K562 (cell line): Measurements from ENCODE around the gene DPH7.

Source experiments
- CTCF ChIP-seq, 3 experiments: IDR thresholded peaks in 2 of 3; conservative IDR thresholded peaks in 1 of 3; 2 replicates each; pipeline ENCODE4 v1.5.1; 2011 to 2012; ENCODE audit warnings: low read length in 3 of 3, mild to moderate bottlenecking in 3 of 3, control low read depth in 2 of 3, improper control_type of control experiment in 1 of 3, inconsistent platforms in 1 of 3, low read depth in 1 of 3, mixed read lengths in 1 of 3, moderate library complexity in 1 of 3; ENCODE audit not compliant: insufficient read depth in 2 of 3
- FOXA1 ChIP-seq: fragments of 450-650 bp; IDR thresholded peaks from 2 replicates; pipeline ENCODE4 v1.6.1; 2016; ENCODE audit warnings: mild to moderate bottlenecking, borderline replicate concordance
- GABPA ChIP-seq: fragments of 200-800 bp; sonication (Bioruptor generic); conservative IDR thresholded peaks from 2 replicates; pipeline ENCODE4 v1.6.1; 2016; ENCODE audit warnings: low read depth, missing genetic modification characterization, missing compliant biosample characterization
- MAFK ChIP-seq: IDR thresholded peaks from 2 replicates; pipeline ENCODE4 v1.6.1; 2011; ENCODE audit warnings: low read length, improper control_type of control experiment
- MAX ChIP-seq: sonication (generic); formaldehyde crosslinking; IDR thresholded peaks from 2 replicates; pipeline ENCODE4 v1.9.0; 2022; ENCODE audit warnings: mild to moderate bottlenecking, missing genetic modification reagents
- NBN ChIP-seq: fragments of 450-650 bp; IDR thresholded peaks from 2 replicates; pipeline ENCODE4 v1.6.1; 2016; ENCODE audit warnings: low read depth, mild to moderate bottlenecking
- PHB2 ChIP-seq: fragments of 450-650 bp; IDR thresholded peaks from 2 replicates; pipeline ENCODE4 v1.6.1; 2017; ENCODE audit warnings: low read depth
- POLR2G ChIP-seq: fragments of 200-400 bp; formaldehyde crosslinking; IDR thresholded peaks from 2 replicates; pipeline ENCODE4 v1.6.1; 2017; ENCODE audit warnings: low read depth, mild to moderate bottlenecking, antibody characterized with exemption, low read length, moderate library complexity
- RBM34 ChIP-seq: fragments of 200-400 bp; formaldehyde crosslinking; IDR thresholded peaks from 2 replicates; pipeline ENCODE4 v1.6.1; 2018; ENCODE audit warnings: low read length, borderline replicate concordance; ENCODE audit not compliant: insufficient read depth
- SMAD2 ChIP-seq: fragments of 150-350 bp; IDR thresholded peaks from 2 replicates; pipeline ENCODE4 v1.6.1; 2014; ENCODE audit warnings: low read depth, mild to moderate bottlenecking, low read length
- TFAP4 ChIP-seq: sonication (generic); formaldehyde crosslinking; IDR thresholded peaks from 2 replicates; pipeline ENCODE4 v1.8.0; 2022; ENCODE audit warnings: missing genetic modification reagents, mild to moderate bottlenecking, moderate library complexity, borderline replicate concordance
- ZBTB2 ChIP-seq: fragments of 450-650 bp; IDR thresholded peaks from 2 replicates; pipeline ENCODE4 v1.6.1; 2016; ENCODE audit warnings: antibody characterized with exemption
- ZFX ChIP-seq: sonication (generic); formaldehyde crosslinking; IDR thresholded peaks from 2 replicates; pipeline ENCODE4 v1.8.0; 2022; ENCODE audit warnings: mild to moderate bottlenecking, missing genetic modification reagents, moderate library complexity

- TF ChIP-seq ZBTB2 (no peak), SMAD2 (no peak), CTCF (IDR thresholded peaks at IDR 0.05 in 2 of 3, conservative IDR thresholded peaks at IDR 0.05 in 1 of 3; ENCODE audit: insufficient read depth in 2 of 3, low read depth in 1 of 3, low read length in 3 of 3) (no peak), POLR2G (no peak), ZFX (CRISPR knock-in tag) (no peak), MAFK (no peak), GABPA (tag) (no peak), MAX (CRISPR knock-in tag) (no peak), NBN (no peak), FOXA1 (no peak), RBM34 (no peak), TFAP4 (CRISPR knock-in tag) (no peak), PHB2 (no peak)
Observed at GRCh38 chr9:137524161-137524980, 54.4 kb downstream of the DPH7 start.
